Astrocyte (in vitro differentiated cells and primary cell): Measurements from ENCODE around the gene DYNLT1. TPM values are rescaled to one million over a fixed set of nuclear protein-coding genes. Genes with fewer than 3 reads are reported as not detected.
"Not testable (repeated sequence)": the region's sequence is repeated elsewhere in the genome, so short reads cannot be mapped to it uniquely, and the experiment has no call there.

Experiments
- DNase-seq: peaks from one replicate; pipeline ENCODE4 v3.0.0-alpha.2; 2010; ENCODE audit warnings: low read depth
- FAIRE-seq: peaks from 2 replicates; lab custom pipeline; 2011; peaks lifted over from hg19 to GRCh38; lab: Jason Lieb, UNC
- H2AFZ ChIP-seq: 2 replicates; pipeline ENCODE4 v1.6.0; 2012; ENCODE audit warnings: low read depth, low read length, inconsistent platforms
- H3K27ac ChIP-seq: 2 replicates; pipeline ENCODE4 v1.5.1; 2011; ENCODE audit warnings: low read depth, low read length, inconsistent platforms
- H3K27me3 ChIP-seq: 2 replicates; pipeline ENCODE4 v1.6.0; 2011; ENCODE audit warnings: low read length, inconsistent platforms; ENCODE audit not compliant: insufficient read depth
- H3K36me3 ChIP-seq: 2 replicates; pipeline ENCODE4 v1.5.1; 2011; ENCODE audit warnings: low read length, inconsistent platforms; ENCODE audit not compliant: insufficient read depth
- H3K4me1 ChIP-seq: 2 replicates; pipeline ENCODE4 v1.5.1; 2011; ENCODE audit warnings: low read length, inconsistent platforms; ENCODE audit not compliant: insufficient read depth
- H3K4me2 ChIP-seq: 2 replicates; pipeline ENCODE4 v1.6.0; 2012; ENCODE audit warnings: low read length, inconsistent platforms
- H3K4me3 ChIP-seq: 2 replicates; pipeline ENCODE4 v1.5.1; 2011; ENCODE audit warnings: low read depth, mild to moderate bottlenecking, low read length, inconsistent platforms; ENCODE audit not compliant: insufficient read depth
- H3K79me2 ChIP-seq: 2 replicates; pipeline ENCODE4 v1.6.0; 2012; ENCODE audit warnings: mild to moderate bottlenecking, low read length, inconsistent platforms; ENCODE audit not compliant: insufficient read depth
- H3K9ac ChIP-seq: 2 replicates; pipeline ENCODE4 v1.6.0; 2012; ENCODE audit warnings: mild to moderate bottlenecking, low read length, inconsistent platforms
- H3K9me3 ChIP-seq: 2 replicates; pipeline ENCODE4 v1.5.1; 2012; ENCODE audit warnings: low read depth, mild to moderate bottlenecking, low read length, inconsistent platforms; ENCODE audit not compliant: insufficient read depth
- H4K20me1 ChIP-seq: 2 replicates; pipeline ENCODE4 v1.6.0; 2012; ENCODE audit warnings: low read length, inconsistent platforms; ENCODE audit not compliant: insufficient read depth
- H3K27ac Mint-ChIP-seq: one replicate; pipeline ENCODE4 v1.8.0; 2021; ENCODE audit warnings: mild to moderate bottlenecking, mixed read lengths; ENCODE audit not compliant: unreplicated experiment
- H3K27me3 Mint-ChIP-seq: one replicate; pipeline ENCODE4 v1.8.0; 2021; ENCODE audit warnings: low read depth, mixed read lengths; ENCODE audit not compliant: unreplicated experiment
- H3K36me3 Mint-ChIP-seq: one replicate; pipeline ENCODE4 v1.8.0; 2021; ENCODE audit warnings: low read depth, mixed read lengths; ENCODE audit not compliant: unreplicated experiment
- H3K4me1 Mint-ChIP-seq: one replicate; pipeline ENCODE4 v1.8.0; 2021; ENCODE audit warnings: low read depth, mixed read lengths; ENCODE audit not compliant: unreplicated experiment
- H3K4me3 Mint-ChIP-seq: one replicate; pipeline ENCODE4 v1.8.0; 2021; ENCODE audit warnings: mild to moderate bottlenecking, moderate library complexity, mixed read lengths; ENCODE audit not compliant: unreplicated experiment
- H3K9me3 Mint-ChIP-seq: one replicate; pipeline ENCODE4 v1.8.0; 2021; ENCODE audit warnings: mild to moderate bottlenecking, mixed read lengths; ENCODE audit not compliant: unreplicated experiment
- EZH2 ChIP-seq: IDR thresholded peaks from 2 replicates; pipeline ENCODE4 v1.6.1; 2012; ENCODE audit warnings: mild to moderate bottlenecking, low read length, inconsistent platforms; ENCODE audit not compliant: insufficient read depth
- total RNA-seq: library from RNA; stranded (reverse); gene quantifications from 2 replicates; pipeline ENCODE4 v1.2.1, GENCODE V29; 2021
- TF ChIP-seq, protein P1 (sequence below): IDR thresholded peaks from 2 replicates; pipeline ENCODE4 v1.5.1; 2011; ENCODE audit warnings: low read depth, mild to moderate bottlenecking, inconsistent platforms, low read length, moderate library complexity; ENCODE audit not compliant: insufficient read depth

Gene DYNLT1
- total RNA-seq, 1 donor from 2014 or later, result 169 TPM

- Histone ChIP-seq H3K79me2 (peaks cover 17% of the 10 kb centered on the region), H3K9ac (no peak overlapping the region), H2AFZ (no peak overlapping the region), H3K4me3 (no peak overlapping the region), H3K27ac (no peak overlapping the region), H4K20me1 (peaks cover 19% of the 10 kb centered on the region), H3K4me2 (peak overlapping the region; percentile 16), H3K27me3 (no peaks in the 10 kb centered on the region), H3K4me1 (no peaks in the 10 kb centered on the region), H3K36me3 (peaks cover 31% of the 10 kb centered on the region), H3K9me3 (peaks cover 4% of the 10 kb centered on the region)
- Mint-ChIP-seq H3K36me3 (peaks cover 35% of the 10 kb centered on the region), H3K9me3 (no peaks in the 10 kb centered on the region), H3K4me1 (peaks cover 20% of the 10 kb centered on the region), H3K27ac (no peak overlapping the region), H3K27me3 (no peaks in the 10 kb centered on the region), H3K4me3 (no peak overlapping the region)
- FAIRE-seq, result no peak
- TF ChIP-seq EZH2, result no peak
- TF ChIP-seq, protein P1, sequence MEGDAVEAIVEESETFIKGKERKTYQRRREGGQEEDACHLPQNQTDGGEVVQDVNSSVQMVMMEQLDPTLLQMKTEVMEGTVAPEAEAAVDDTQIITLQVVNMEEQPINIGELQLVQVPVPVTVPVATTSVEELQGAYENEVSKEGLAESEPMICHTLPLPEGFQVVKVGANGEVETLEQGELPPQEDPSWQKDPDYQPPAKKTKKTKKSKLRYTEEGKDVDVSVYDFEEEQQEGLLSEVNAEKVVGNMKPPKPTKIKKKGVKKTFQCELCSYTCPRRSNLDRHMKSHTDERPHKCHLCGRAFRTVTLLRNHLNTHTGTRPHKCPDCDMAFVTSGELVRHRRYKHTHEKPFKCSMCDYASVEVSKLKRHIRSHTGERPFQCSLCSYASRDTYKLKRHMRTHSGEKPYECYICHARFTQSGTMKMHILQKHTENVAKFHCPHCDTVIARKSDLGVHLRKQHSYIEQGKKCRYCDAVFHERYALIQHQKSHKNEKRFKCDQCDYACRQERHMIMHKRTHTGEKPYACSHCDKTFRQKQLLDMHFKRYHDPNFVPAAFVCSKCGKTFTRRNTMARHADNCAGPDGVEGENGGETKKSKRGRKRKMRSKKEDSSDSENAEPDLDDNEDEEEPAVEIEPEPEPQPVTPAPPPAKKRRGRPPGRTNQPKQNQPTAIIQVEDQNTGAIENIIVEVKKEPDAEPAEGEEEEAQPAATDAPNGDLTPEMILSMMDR, result no peak
- peak; percentile 18 for DNase-seq
Observed at GRCh38 chr6:158607411-158608170, 37.0 kb downstream of the DYNLT1 start.

DNA sequence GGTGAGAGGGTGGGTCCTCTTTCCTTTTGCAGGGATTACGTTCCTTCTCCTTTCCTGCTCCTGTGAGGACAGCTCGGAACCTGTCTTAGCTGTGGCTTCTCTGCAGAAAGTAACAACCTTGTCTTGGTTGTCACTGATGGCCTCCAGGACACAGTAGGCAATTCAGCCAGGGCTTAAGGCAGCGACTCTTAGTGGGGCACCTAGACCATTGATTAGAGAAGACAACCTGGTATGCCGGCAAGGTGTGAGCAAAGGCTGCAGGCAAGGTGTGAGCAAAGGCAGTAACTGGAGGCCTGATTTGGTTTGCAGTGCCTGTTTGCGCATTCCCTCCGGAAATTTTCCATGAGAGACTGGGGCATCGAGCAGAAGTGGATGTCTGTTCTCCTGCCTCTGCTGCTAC lies 37.6 kb downstream of the DYNLT1 start:
- Histone ChIP-seq H3K9ac (no peak overlapping the region), H3K4me3 (no peak overlapping the region), H3K4me1 (no peaks in the 10 kb centered on the region), H3K4me2 (no peak overlapping the region), H2AFZ (no peak overlapping the region), H3K9me3 (peaks cover 4% of the 10 kb centered on the region), H3K79me2 (peaks cover 23% of the 10 kb centered on the region), H4K20me1 (peaks cover 22% of the 10 kb centered on the region), H3K27me3 (no peaks in the 10 kb centered on the region), H3K27ac (no peak overlapping the region), H3K36me3 (peaks cover 30% of the 10 kb centered on the region)
- DNase-seq (no peak), FAIRE-seq (no peak)
- no peaks in the 10 kb centered on the region for H3K9me3 Mint-ChIP-seq
- no peaks in the 10 kb centered on the region for H3K27me3 Mint-ChIP-seq
- no peak for TF ChIP-seq EZH2
- TF ChIP-seq, protein P1, result no peak
- H3K36me3 Mint-ChIP-seq, result peaks cover 33% of the 10 kb centered on the region
- H3K4me1 Mint-ChIP-seq, result peaks cover 16% of the 10 kb centered on the region
- no peak overlapping the region for H3K27ac Mint-ChIP-seq
- H3K4me3 Mint-ChIP-seq, result no peak overlapping the region

- peaks cover 23% of the 10 kb centered on the region for H3K79me2 ChIP-seq
- not testable (repeated sequence) for H3K9me3 Mint-ChIP-seq, H3K9ac ChIP-seq, H3K4me1 ChIP-seq, DNase-seq, H3K27ac Mint-ChIP-seq, H3K4me1 Mint-ChIP-seq, H3K4me3 Mint-ChIP-seq, H3K27me3 ChIP-seq, H3K27me3 Mint-ChIP-seq, H3K27ac ChIP-seq, H3K9me3 ChIP-seq, H3K4me2 ChIP-seq, FAIRE-seq, H2AFZ ChIP-seq, H3K4me3 ChIP-seq
- peaks cover 17% of the 10 kb centered on the region for H4K20me1 ChIP-seq
- H3K36me3 Mint-ChIP-seq, result peaks cover 30% of the 10 kb centered on the region
- H3K36me3 ChIP-seq, result peaks cover 27% of the 10 kb centered on the region
Observed at GRCh38 chr6:158606011-158606410, 38.5 kb downstream of the DYNLT1 start.
